GM06990 (cell line): ENCODE data around the gene VARS1.
"Not testable (repeated sequence)": the region's sequence is repeated elsewhere in the genome, so short reads cannot be mapped to it uniquely, and the experiment has no call there.

ENCODE experiments used
- DNase-seq: peaks from one replicate; pipeline ENCODE4 v3.0.0-alpha.2; 2011; ENCODE audit not compliant: insufficient read length; ENCODE audit errors: extremely low read depth
- H3K27me3 ChIP-seq: replicated peaks from 2 replicates; pipeline ENCODE4 v1.6.0; 2011; ENCODE audit warnings: low read length; ENCODE audit not compliant: control insufficient read depth, insufficient read depth
- H3K36me3 ChIP-seq: 2 replicates; pipeline ENCODE4 v1.5.1; 2011; ENCODE audit warnings: low read length; ENCODE audit not compliant: control insufficient read depth, insufficient read depth
- H3K4me3 ChIP-seq: replicated peaks from 2 replicates; pipeline ENCODE4 v1.5.1; 2011; ENCODE audit warnings: low read depth, mild to moderate bottlenecking, control low read depth, low read length
- TF ChIP-seq, protein P1 (sequence below): IDR thresholded peaks from 2 replicates; pipeline ENCODE4 v1.5.1; 2011; ENCODE audit warnings: low read length, control low read depth, mild to moderate bottlenecking, inconsistent platforms; ENCODE audit not compliant: insufficient read depth, poor library complexity, severe bottlenecking

VARS1 gene

DNA sequence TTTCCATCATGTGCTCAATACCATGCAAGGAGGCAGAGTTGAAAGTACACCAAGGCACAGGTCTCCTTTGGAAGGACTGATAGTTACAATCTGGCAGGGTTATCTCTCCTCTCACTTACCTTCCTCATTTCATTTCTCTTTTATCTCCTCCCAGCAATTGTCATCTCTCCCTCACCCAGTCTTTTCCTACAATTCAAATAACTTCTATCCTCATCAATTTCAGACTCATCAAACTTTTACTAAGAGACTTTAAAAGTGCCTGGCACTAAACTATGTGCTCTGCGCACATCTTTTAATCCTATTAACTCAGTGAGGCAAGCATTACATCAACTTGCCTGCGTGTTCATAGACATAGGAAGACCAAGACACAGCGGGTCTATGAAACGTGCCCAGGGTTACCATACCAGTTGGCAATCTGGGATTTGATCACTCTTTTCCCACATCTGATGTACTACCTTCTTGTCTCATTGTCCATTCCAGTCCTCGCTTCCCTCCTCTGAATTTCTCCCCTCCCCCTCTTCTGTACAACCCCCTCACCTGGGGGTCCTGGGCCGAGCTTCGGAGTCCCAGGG is 1.2 kb downstream of the VARS1 start:
- no peak for DNase-seq
- Histone ChIP-seq H3K4me3 (peak overlapping the region; percentile 92), H3K27me3 (no peaks in the 10 kb centered on the region), H3K36me3 (peaks cover 4% of the 10 kb centered on the region)
- TF ChIP-seq, protein P1, sequence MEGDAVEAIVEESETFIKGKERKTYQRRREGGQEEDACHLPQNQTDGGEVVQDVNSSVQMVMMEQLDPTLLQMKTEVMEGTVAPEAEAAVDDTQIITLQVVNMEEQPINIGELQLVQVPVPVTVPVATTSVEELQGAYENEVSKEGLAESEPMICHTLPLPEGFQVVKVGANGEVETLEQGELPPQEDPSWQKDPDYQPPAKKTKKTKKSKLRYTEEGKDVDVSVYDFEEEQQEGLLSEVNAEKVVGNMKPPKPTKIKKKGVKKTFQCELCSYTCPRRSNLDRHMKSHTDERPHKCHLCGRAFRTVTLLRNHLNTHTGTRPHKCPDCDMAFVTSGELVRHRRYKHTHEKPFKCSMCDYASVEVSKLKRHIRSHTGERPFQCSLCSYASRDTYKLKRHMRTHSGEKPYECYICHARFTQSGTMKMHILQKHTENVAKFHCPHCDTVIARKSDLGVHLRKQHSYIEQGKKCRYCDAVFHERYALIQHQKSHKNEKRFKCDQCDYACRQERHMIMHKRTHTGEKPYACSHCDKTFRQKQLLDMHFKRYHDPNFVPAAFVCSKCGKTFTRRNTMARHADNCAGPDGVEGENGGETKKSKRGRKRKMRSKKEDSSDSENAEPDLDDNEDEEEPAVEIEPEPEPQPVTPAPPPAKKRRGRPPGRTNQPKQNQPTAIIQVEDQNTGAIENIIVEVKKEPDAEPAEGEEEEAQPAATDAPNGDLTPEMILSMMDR: no peak

DNA sequence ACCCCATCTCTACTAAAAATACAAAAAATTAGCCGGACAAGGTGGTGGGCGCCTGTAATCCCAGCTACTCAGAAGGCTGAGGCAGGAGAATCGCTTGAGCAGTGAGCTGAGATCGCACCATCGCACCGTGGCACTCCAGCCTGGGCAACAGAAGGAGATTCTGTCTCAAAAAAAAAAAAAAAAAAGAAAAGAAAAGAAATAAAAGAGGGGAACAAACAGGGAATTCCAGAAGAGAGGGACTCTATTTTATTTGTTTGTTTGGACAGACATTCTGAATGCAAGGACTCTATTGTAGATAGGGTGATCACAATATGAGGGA is 1.7 kb downstream of the VARS1 start:
- not testable (repeated sequence) for H3K36me3 ChIP-seq, DNase-seq, H3K27me3 ChIP-seq
- H3K4me3 ChIP-seq: peak overlapping the region; percentile 92

DNA sequence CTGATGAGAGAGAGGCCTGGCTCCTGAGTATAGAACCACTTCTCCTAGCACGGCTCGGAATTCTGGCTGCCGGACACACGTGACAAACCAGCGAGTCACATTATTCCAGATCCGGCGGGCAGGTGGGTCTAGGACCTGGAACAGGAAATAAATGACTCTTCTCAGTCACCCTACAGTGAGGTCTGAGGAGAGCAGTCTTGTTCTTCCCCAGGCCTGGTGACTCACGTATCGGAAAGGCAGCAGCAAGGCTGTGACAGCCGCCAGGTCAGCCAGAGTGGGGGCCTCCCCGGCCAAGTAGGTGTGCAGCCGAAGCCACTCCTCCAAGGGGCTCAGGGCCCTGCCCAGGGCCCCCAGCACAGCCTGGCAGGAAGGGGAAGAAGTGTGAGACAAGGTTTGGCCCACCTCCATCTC is 2.8 kb downstream of the VARS1 start:
- peaks cover 4% of the 10 kb centered on the region for H3K36me3 ChIP-seq
- TF ChIP-seq, protein P1: no peak
- H3K4me3 ChIP-seq: no peak overlapping the region
- no peaks in the 10 kb centered on the region for H3K27me3 ChIP-seq
- DNase-seq: no peak

DNA sequence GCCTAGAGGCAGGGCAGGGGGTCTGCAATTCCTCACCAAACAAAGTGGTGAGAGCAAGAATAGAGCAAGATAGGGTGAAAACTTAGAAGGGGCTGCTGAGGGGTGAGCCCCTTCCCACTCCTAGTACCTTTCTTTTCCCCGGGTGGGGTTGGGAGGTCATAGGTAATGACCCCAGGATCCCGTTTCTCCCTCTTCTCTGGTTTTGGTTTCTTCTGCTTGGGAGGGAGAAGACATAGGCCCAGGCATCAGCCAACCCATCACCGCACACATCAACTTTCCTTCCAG is 3.5 kb downstream of the VARS1 start:
- TF ChIP-seq, protein P1: no peak
- peaks cover 4% of the 10 kb centered on the region for H3K36me3 ChIP-seq
- no peak overlapping the region for H3K4me3 ChIP-seq
- no peaks in the 10 kb centered on the region for H3K27me3 ChIP-seq
- no peak for DNase-seq

DNA sequence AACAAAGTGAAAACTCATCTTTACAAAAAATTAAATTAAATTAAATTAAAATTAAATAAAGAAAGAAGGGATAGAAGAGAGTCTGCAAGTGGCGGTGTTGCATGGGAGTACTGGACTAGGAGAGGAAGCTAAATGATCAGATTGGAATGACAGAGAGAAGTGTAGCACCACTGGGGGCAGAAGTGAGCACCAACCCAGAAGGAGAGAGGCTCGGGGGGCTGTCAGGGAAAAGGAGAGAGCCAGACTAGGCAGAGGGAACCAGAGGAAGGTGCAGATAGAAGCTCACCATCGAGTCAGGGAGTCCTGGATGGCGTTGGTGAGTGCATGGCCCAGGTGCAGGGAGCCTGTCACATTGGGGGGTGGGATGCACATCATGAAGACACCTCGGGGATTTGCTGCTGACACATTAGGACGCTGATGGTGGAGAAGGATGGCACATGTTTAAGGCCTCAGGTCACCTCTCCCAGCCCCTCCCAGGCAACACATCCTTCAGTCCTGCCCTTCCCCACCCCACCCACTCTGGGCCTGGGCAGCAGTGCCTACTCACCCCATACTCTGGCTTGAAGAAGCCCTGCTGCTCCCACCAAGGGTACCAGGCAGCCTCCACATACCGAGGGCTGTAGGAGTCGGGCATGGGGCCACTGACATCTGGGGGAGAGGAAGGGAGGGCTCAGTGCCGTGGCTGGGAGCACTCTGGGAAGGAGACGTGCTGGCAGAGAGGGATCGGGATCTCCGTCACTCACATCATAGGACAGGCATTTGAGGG is 4.0 kb downstream of the VARS1 start:
- H3K27me3 ChIP-seq: no peaks in the 10 kb centered on the region
- peaks cover 4% of the 10 kb centered on the region for H3K36me3 ChIP-seq
- TF ChIP-seq, protein P1: peak; percentile 75
- DNase-seq: no peak
- H3K4me3 ChIP-seq: no peak overlapping the region

DNA sequence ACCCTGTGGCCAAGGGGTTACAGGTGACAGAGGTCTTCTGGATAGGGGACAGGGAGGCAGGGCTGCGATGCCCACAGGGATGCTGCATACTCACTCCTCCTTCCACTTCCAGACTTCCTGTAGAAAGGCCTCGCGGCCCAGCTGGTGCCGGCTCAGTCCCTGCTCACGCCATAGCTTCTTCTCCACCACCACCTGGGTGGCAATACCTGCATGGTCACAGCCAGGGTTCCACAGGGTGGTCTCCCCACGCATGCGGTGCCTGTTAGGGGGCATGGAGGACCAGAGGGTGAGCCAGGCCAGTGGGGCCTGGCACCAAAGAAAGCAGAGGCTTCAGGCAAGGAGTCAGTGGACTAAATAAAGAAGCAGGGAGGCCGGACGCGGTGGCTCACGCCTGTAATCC is 10.1 kb downstream of the VARS1 start:
- no peak for DNase-seq
- H3K36me3 ChIP-seq: peaks cover 34% of the 10 kb centered on the region
- TF ChIP-seq, protein P1: no peak

More for the DNA sequence above, 10.1 kb downstream of the VARS1 start:
- Histone ChIP-seq H3K27me3 (no peaks in the 10 kb centered on the region), H3K4me3 (no peak overlapping the region)
